Lung (tissue), 12 donors: ENCODE results near the gene NUP210L. TPM values are rescaled to one million over a fixed set of nuclear protein-coding genes. Genes with fewer than 3 reads are reported as not detected.

Source experiments
- ATAC-seq: fragments of 200-7000 bp; cut with Tn5 transposase; one replicate; pipeline ENCODE4 v1.9.1; 2020; ENCODE audit warnings: moderate number of reproducible peaks; ENCODE audit not compliant: insufficient read depth, low FRiP score
- DNase-seq, 3 donors: peaks; one replicate each; pipeline ENCODE4 v3.0.0-alpha.2; 2013 to 2017
- H3K27ac ChIP-seq, 2 donors: one replicate each; pipeline ENCODE4 v1.5.1; 2013; ENCODE audit warnings: mild to moderate bottlenecking in 2 of 2, moderate library complexity in 2 of 2, control low read depth in 1 of 2, inconsistent platforms in 1 of 2, low read depth in 1 of 2, low read length in 1 of 2
- H3K27me3 ChIP-seq, 3 donors: one replicate each; pipeline ENCODE4 v1.5.1; 2013; ENCODE audit warnings: low read length in 2 of 3; ENCODE audit not compliant: control insufficient read depth in 3 of 3, insufficient read depth in 3 of 3
- H3K36me3 ChIP-seq, 4 donors: one replicate each; pipeline ENCODE4 v1.5.1; 2013; ENCODE audit warnings: low read length in 4 of 4, mild to moderate bottlenecking in 1 of 4, moderate library complexity in 1 of 4; ENCODE audit not compliant: control insufficient read depth in 4 of 4, insufficient read depth in 4 of 4
- H3K4me1 ChIP-seq, 5 donors: one replicate each; pipeline ENCODE4 v1.5.1; 2013; ENCODE audit warnings: low read length in 5 of 5, mild to moderate bottlenecking in 2 of 5, moderate library complexity in 1 of 5; ENCODE audit not compliant: control insufficient read depth in 5 of 5, insufficient read depth in 5 of 5
- H3K4me3 ChIP-seq: one replicate; pipeline ENCODE4 v1.5.1; 2013; ENCODE audit warnings: mild to moderate bottlenecking, control low read depth, moderate library complexity
- H3K9ac ChIP-seq, 2 donors: one replicate each; pipeline ENCODE4 v1.5.1; 2013; ENCODE audit warnings: low read length in 2 of 2, control low read depth in 1 of 2; ENCODE audit not compliant: insufficient read depth in 1 of 2
- H3K9me3 ChIP-seq, 4 donors: one replicate each; pipeline ENCODE4 v1.5.1; 2013; ENCODE audit warnings: low read length in 3 of 4, mild to moderate bottlenecking in 1 of 4, moderate library complexity in 1 of 4; ENCODE audit not compliant: control insufficient read depth in 4 of 4, insufficient read depth in 3 of 4
- CTCF ChIP-seq: IDR thresholded peaks from 2 replicates; pipeline ENCODE4 v1.5.1; 2012; ENCODE audit warnings: mild to moderate bottlenecking; ENCODE audit errors: control extremely low read depth, extremely low read depth
- WGBS, 2 donors: extraction: QIAGEN DNeasy Blood & Tissue Kit; methylation state at CpG; one replicate each; pipeline ENCODE4 v1.1.7; 2013; 5-methylcytosine and 5-hydroxymethylcytosine counted together
- polyA plus RNA-seq, 2 donors: library from polyadenylated mRNA; stranded (reverse); fragments of 200-250 nt; gene quantifications; one replicate each; pipeline ENCODE4 v1.2.1, GENCODE V29; 2013
- total RNA-seq, 2 donors: library from RNA; depleted of rRNA in 1 of 2; stranded (reverse); fragments of >200 nt in 1 of 2; gene quantifications; one replicate each; pipeline ENCODE4 v1.2.1, GENCODE V29; 2014 to 2021
- donor health status: control.
- donor health status: control.
- donor health status: Bipolar disorder and iron deficiency.
- donor health status: healthy.
- donor health status: DM: yes; HTN: yes; CAD: no.

The NUP210L gene
- total and polyA plus RNA-seq, 4 donors: 0.03 to 0.26 (median 0.09) TPM

- Histone ChIP-seq H3K4me1 (peaks cover 0 to 7% (median under 1%) of the 10 kb centered on the region in 5 donors), H3K4me3 (no peak overlapping the region), H3K27me3 (peaks cover 0 to 4% (median 4%) of the 10 kb centered on the region in 3 donors), H3K27ac (no peak overlapping the region), H3K9me3 (no peaks in the 10 kb centered on the region), H3K36me3 (no peaks in the 10 kb centered on the region), H3K9ac (no peak overlapping the region)
- TF ChIP-seq CTCF: no peak
- no peak for DNase-seq
- WGBS, 2 donors: 38 to 50% methylated on average over 2 of the region's 2 CpGs
- ATAC-seq: no peak
Measured at GRCh38 chr1:154186852-154187501, 32.1 kb upstream of the NUP210L start.

- no peak overlapping the region for H3K27ac ChIP-seq
- peak; percentile 26 to 56 (median 49) for DNase-seq
- TF ChIP-seq CTCF: no peak
Measured at GRCh38 chr1:154186177-154186576, 31.3 kb upstream of the NUP210L start.

GRCh38 chr1:154183046-154183915 lies 28.4 kb upstream of the NUP210L start:
- Histone ChIP-seq H3K27ac (peak overlapping the region; percentile 91 to 95), H3K9me3 (no peaks in the 10 kb centered on the region), H3K4me1 (peaks cover 3 to 24% (median 8%) of the 10 kb centered on the region in 5 donors), H3K4me3 (peak overlapping the region; percentile 81), H3K27me3 (no peaks in the 10 kb centered on the region), H3K9ac (peak overlapping the region; percentile 70 to 72), H3K36me3 (peaks cover 0 to 10% (median 3%) of the 10 kb centered on the region in 4 donors)
- WGBS, 2 donors: 5 to 7% methylated on average over 37 to 41 of the region's 41 CpGs
- DNase-seq (peak; percentile 96 to 97 (median 97)), ATAC-seq (peak; percentile 90)
- no peak for TF ChIP-seq CTCF

More at GRCh38 chr1:154186177-154186576, 31.3 kb upstream of the NUP210L start:
- H3K36me3 ChIP-seq: no peaks in the 10 kb centered on the region
- no peaks in the 10 kb centered on the region for H3K9me3 ChIP-seq
- ATAC-seq: no peak
- H3K27me3 ChIP-seq: no peaks in the 10 kb centered on the region
- H3K4me1 ChIP-seq: peaks cover 0 to 13% (median 3%) of the 10 kb centered on the region in 5 donors
- H3K4me3 ChIP-seq: no peak overlapping the region
- H3K9ac ChIP-seq: no peak overlapping the region
- WGBS, 2 donors: 62 to 96% methylated on average over 1 of the region's 1 CpG
